SK-N-MC (cell line): ENCODE measurements around the gene IFNG-AS1.

Source experiments
- EZH2 ChIP-seq: fragments of 200-600 bp; sonication (generic); IDR thresholded peaks from one replicate; pipeline ENCODE4 v1.6.1; 2017; ENCODE audit warnings: antibody characterized with exemption
- POLR2AphosphoS5 ChIP-seq: IDR thresholded peaks from 2 replicates; pipeline ENCODE4 v1.6.1; 2012; ENCODE audit warnings: mild to moderate bottlenecking, low read depth, low read length, borderline replicate concordance

DNA sequence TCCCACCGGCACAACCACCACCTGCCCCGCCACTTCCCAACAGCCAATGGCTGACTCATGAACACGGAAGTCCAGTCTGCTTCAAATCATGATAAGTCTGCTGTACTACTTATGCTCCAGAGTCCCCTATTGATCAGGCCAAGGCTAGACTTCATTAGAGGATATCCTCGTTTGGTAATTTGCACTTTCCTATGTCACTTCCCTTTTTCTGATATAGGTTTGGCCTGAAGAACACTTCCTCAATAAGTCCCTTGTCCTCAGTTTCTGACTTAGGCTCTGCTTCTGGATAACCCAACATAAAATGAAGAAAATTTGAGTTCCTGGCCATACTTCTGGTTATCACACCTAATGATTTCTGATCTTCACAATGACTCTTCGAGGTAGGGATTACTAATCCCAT lies 45.3 kb downstream of the IFNG-AS1 start:
- TF ChIP-seq EZH2 (no peak), POLR2AphosphoS5 (no peak)
